CD14-positive monocyte (primary cell): ENCODE results near the gene ELMO1. TPM values are rescaled to one million over a fixed set of nuclear protein-coding genes. Genes with fewer than 3 reads are reported as not detected.

Source experiments
- DNase-seq, 3 donors: peaks; one replicate each; pipeline ENCODE4 v3.0.0-alpha.2; 2011 to 2022
- H2AFZ ChIP-seq: 2 replicates; pipeline ENCODE4 v1.6.0; 2012; ENCODE audit warnings: mild to moderate bottlenecking, low read depth, low read length, inconsistent platforms; ENCODE audit not compliant: insufficient read depth, poor library complexity, severe bottlenecking
- H3K27ac ChIP-seq, 2 donors: 1 replicate in 1 of 2; 2 replicates in 1 of 2; pipeline ENCODE4 v1.5.1; 2012 to 2013; ENCODE audit warnings: low read length in 2 of 2, control low read depth in 1 of 2, inconsistent platforms in 1 of 2, low read depth in 1 of 2, mild to moderate bottlenecking in 1 of 2
- H3K27me3 ChIP-seq, 2 donors: one replicate each; pipeline versions ENCODE4 v1.6.0 to v1.6.1; 2011 to 2013; ENCODE audit warnings: low read length in 2 of 2; ENCODE audit not compliant: control insufficient read depth in 2 of 2, insufficient read depth in 2 of 2
- H3K36me3 ChIP-seq, 2 donors: replicated peaks in 1 of 2; 1 replicate in 1 of 2; 2 replicates in 1 of 2; pipeline versions ENCODE4 v1.5.1 to v1.6.1; 2012 to 2013; ENCODE audit warnings: low read length in 2 of 2, control low read depth in 1 of 2, inconsistent platforms in 1 of 2, mild to moderate bottlenecking in 1 of 2; ENCODE audit not compliant: insufficient read depth in 2 of 2, control insufficient read depth in 1 of 2
- H3K4me1 ChIP-seq, 2 donors: 1 replicate in 1 of 2; 2 replicates in 1 of 2; pipeline versions ENCODE4 v1.5.1 to v1.6.1; 2012 to 2013; ENCODE audit warnings: low read length in 2 of 2, control low read depth in 1 of 2, inconsistent platforms in 1 of 2, mild to moderate bottlenecking in 1 of 2, moderate library complexity in 1 of 2; ENCODE audit not compliant: insufficient read depth in 2 of 2, control insufficient read depth in 1 of 2
- H3K4me2 ChIP-seq: replicated peaks from 2 replicates; pipeline ENCODE3; 2012; ENCODE audit warnings: low read length, moderate library complexity, mild to moderate bottlenecking; ENCODE audit not compliant: poor library complexity, severe bottlenecking; ENCODE audit errors: extremely low read depth
- H3K4me3 ChIP-seq, 3 experiments: fragments of 200-600 bp in 1 of 3; sonication (generic) in 1 of 3; replicated peaks in 1 of 3; 1 replicate in 2 of 3; 2 replicates in 1 of 3; pipeline ENCODE4 v1.5.1; 2011 to 2013; ENCODE audit warnings: low read length in 3 of 3, mild to moderate bottlenecking in 3 of 3, control low read depth in 2 of 3, low read depth in 2 of 3, inconsistent platforms in 1 of 3, moderate library complexity in 1 of 3
- H3K79me2 ChIP-seq: 2 replicates; pipeline ENCODE4 v1.6.0; 2012; ENCODE audit warnings: mild to moderate bottlenecking, control low read depth, inconsistent platforms, low read length, moderate library complexity; ENCODE audit not compliant: insufficient read depth
- H3K9ac ChIP-seq: 2 replicates; pipeline ENCODE4 v1.6.0; 2017; ENCODE audit warnings: low read length, mild to moderate bottlenecking; ENCODE audit not compliant: insufficient read depth, poor library complexity, severe bottlenecking
- H3K9me3 ChIP-seq, 2 donors: replicated peaks in 1 of 2; 1 replicate in 1 of 2; 2 replicates in 1 of 2; pipeline versions ENCODE4 v1.5.1 to v1.6.1; 2012 to 2013; ENCODE audit warnings: low read length in 2 of 2, control low read depth in 1 of 2; ENCODE audit not compliant: control insufficient read depth in 1 of 2, insufficient read depth in 1 of 2
- H4K20me1 ChIP-seq: 2 replicates; pipeline ENCODE4 v1.6.0; 2012; ENCODE audit warnings: mild to moderate bottlenecking, low read length, control low read depth, moderate library complexity; ENCODE audit not compliant: insufficient read depth
- H3K27ac Mint-ChIP-seq, 7 donors: one replicate each; pipeline ENCODE4 v1.8.0; 2020; ENCODE audit warnings: mild to moderate bottlenecking in 7 of 7, mixed read lengths in 7 of 7, moderate library complexity in 6 of 7, inconsistent platforms in 2 of 7
- H3K27me3 Mint-ChIP-seq, 3 donors: one replicate each; pipeline ENCODE4 v1.8.0; 2021 to 2022; ENCODE audit warnings: low read depth in 3 of 3, mild to moderate bottlenecking in 3 of 3, mixed read lengths in 3 of 3, moderate library complexity in 3 of 3, inconsistent platforms in 1 of 3
- H3K36me3 Mint-ChIP-seq, 2 donors: one replicate each; pipeline ENCODE4 v1.8.0; 2020; ENCODE audit warnings: mixed read lengths in 2 of 2, inconsistent platforms in 1 of 2, mild to moderate bottlenecking in 1 of 2
- H3K4me1 Mint-ChIP-seq: one replicate; pipeline ENCODE4 v1.8.0; 2020; ENCODE audit warnings: mild to moderate bottlenecking, mixed read lengths
- H3K4me3 Mint-ChIP-seq, 2 donors: one replicate each; pipeline ENCODE4 v1.8.0; 2020; ENCODE audit warnings: mild to moderate bottlenecking in 2 of 2, mixed read lengths in 2 of 2, moderate library complexity in 1 of 2
- H3K9me3 Mint-ChIP-seq, 7 donors: one replicate each; pipeline ENCODE4 v1.8.0; 2020 to 2022; ENCODE audit warnings: mixed read lengths in 7 of 7, mild to moderate bottlenecking in 6 of 7, moderate library complexity in 6 of 7, inconsistent platforms in 2 of 7
- CTCF ChIP-seq: fragments of 200-600 bp; IDR thresholded peaks from one replicate; pipeline ENCODE4 v1.8.0; 2022; ENCODE audit warnings: antibody characterized with exemption, mild to moderate bottlenecking
- WGBS: methylation state at CpG from one replicate; pipeline ENCODE4 v1.1.5; 2013; ENCODE audit warnings: missing lambda C conversion rate; ENCODE audit not compliant: insufficient coverage; 5-methylcytosine and 5-hydroxymethylcytosine counted together
- intact Hi-C, 2 donors: fragments of 100-400 bp; cut with micrococcal nuclease; formaldehyde crosslinking; loops; one replicate each; pipeline versions ENCODE4 v1.15.0 to v1.15.1; 2023
- polyA plus RNA-seq, 3 donors: library from polyadenylated mRNA; depleted of rRNA in 1 of 3; unstranded in 2 of 3; stranded (reverse) in 1 of 3; fragments of 300-500 nt in 2 of 3; fragments of >200 nt in 1 of 3; fragmentation: Illumina TruSeq in 2 of 3; gene quantifications; 1 replicate in 2 of 3; 2 replicates in 1 of 3; pipeline ENCODE4 v1.2.3, GENCODE V29; 2012 to 2021

Gene ELMO1
- polyA plus RNA-seq, 3 donors = 46.6 to 50.2 (median 46.7) TPM

DNA sequence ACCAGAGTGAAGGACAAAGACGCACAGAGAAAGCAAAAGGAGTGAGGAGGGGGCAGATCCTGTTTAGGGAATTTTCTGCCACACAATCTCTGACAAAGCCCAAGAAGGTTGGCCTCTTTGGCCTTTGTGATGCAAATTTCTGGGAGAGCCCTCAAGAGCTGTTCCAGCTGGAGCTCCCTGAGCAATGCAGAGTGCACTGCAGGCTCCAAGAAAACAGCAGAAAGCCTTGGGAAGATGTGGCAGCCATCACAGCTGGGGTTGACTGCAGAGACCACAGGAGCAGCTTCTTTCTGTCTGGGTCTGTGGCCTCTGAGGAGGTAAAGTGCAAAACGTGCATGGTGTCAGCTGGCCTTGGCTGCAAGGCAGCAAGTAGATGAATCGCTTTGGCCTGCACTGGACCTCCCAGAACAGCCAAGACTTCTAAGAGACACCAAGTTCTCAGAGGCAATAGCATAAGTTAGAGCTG is 200.2 kb downstream of the ELMO1 start:
- H3K4me3 ChIP-seq = no peak overlapping the region
- H3K36me3 Mint-ChIP-seq = peaks cover 18 to 21% of the 10 kb centered on the region in 2 donors
- 67% methylated on average over 1 of the region's 3 CpGs for WGBS
- peak overlapping the region in 6 of 7 donors; percentile 9 to 75 (median 46) for H3K27ac Mint-ChIP-seq
- peaks cover 44% of the 10 kb centered on the region for H3K4me1 Mint-ChIP-seq
- peaks cover 70% of the 10 kb centered on the region for H4K20me1 ChIP-seq
- intact Hi-C loops = no loop called here
- TF ChIP-seq CTCF = no peak
- peaks cover 0 to 3% (median 0%) of the 10 kb centered on the region in 7 donors for H3K9me3 Mint-ChIP-seq
- peaks cover 47% of the 10 kb centered on the region for H3K79me2 ChIP-seq
- H3K27ac ChIP-seq = peak overlapping the region; percentile 29 to 30
- no peak for DNase-seq
- no peaks in the 10 kb centered on the region for H3K27me3 ChIP-seq
- no peak overlapping the region for H2AFZ ChIP-seq
- peaks cover 32 to 41% of the 10 kb centered on the region in 2 donors for H3K4me1 ChIP-seq
- peaks cover 2 to 17% of the 10 kb centered on the region in 2 donors for H3K36me3 ChIP-seq
- no peak overlapping the region for H3K9ac ChIP-seq
- H3K4me3 Mint-ChIP-seq = no peak overlapping the region
- H3K9me3 ChIP-seq = no peaks in the 10 kb centered on the region
- H3K27me3 Mint-ChIP-seq = peaks cover 0 to 2% (median 2%) of the 10 kb centered on the region in 3 donors
- no peak overlapping the region for H3K4me2 ChIP-seq

DNA sequence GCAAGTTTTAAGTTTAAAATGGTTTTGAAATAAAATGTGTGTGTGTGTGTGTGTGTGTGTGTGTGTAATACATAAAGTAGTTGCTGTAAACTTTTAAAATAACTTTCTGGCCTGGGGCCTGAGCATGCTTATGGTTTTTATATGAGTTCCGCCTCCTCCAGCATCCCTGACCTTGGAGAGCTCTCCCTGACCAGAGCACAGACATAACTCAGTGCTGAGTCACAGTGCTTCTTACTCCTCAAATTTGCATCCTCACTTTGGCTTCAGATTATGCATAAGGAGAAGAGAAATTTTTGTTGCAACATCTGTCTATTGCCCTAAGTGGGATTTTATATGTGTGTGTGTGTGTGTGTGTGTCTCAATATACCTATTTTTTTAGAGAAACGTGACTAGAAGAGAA is 200.8 kb downstream of the ELMO1 start:
- Histone ChIP-seq H3K79me2 (peaks cover 45% of the 10 kb centered on the region), H3K27me3 (no peaks in the 10 kb centered on the region), H3K9ac (no peak overlapping the region), H3K4me3 (no peak overlapping the region), H3K9me3 (no peaks in the 10 kb centered on the region), H3K4me2 (no peak overlapping the region), H3K4me1 (peaks cover 32 to 41% of the 10 kb centered on the region in 2 donors), H3K27ac (peak overlapping the region in 1 of 2 donors; percentile 30), H4K20me1 (peaks cover 68% of the 10 kb centered on the region), H2AFZ (no peak overlapping the region), H3K36me3 (peaks cover 6 to 18% of the 10 kb centered on the region in 2 donors)
- H3K4me3 Mint-ChIP-seq = no peak overlapping the region
- no peak for TF ChIP-seq CTCF
- H3K4me1 Mint-ChIP-seq = peaks cover 44% of the 10 kb centered on the region
- intact Hi-C loops = no loop called here
- peaks cover 16 to 21% of the 10 kb centered on the region in 2 donors for H3K36me3 Mint-ChIP-seq
- no CpG with 5 or more reads among the region's 2 CpGs for WGBS
- peak; percentile 60 to 80 (median 76) for DNase-seq
- peak overlapping the region; percentile 9 to 81 (median 71) for H3K27ac Mint-ChIP-seq
- H3K9me3 Mint-ChIP-seq = no peaks in the 10 kb centered on the region
- H3K27me3 Mint-ChIP-seq = peaks cover 0 to 2% (median 2%) of the 10 kb centered on the region in 3 donors
